K562 (cell line): ENCODE data around the gene FAAP100. TPM values are rescaled to one million over a fixed set of nuclear protein-coding genes. Genes with fewer than 3 reads are reported as not detected.

ENCODE experiments used
- ARID1B ChIP-seq: fragments of 450-650 bp; IDR thresholded peaks from 2 replicates; pipeline ENCODE4 v1.6.1; 2016; ENCODE audit warnings: antibody characterized with exemption, mild to moderate bottlenecking, inconsistent platforms
- CXXC5 ChIP-seq: fragments of 250-450 bp; sonication (Bioruptor Pico); IDR thresholded peaks from 2 replicates; pipeline ENCODE4 v1.8.0; 2022; ENCODE audit warnings: inconsistent platforms, mild to moderate bottlenecking, moderate library complexity
- MEF2D ChIP-seq: conservative IDR thresholded peaks from 2 replicates; pipeline ENCODE4 v1.6.1; 2016; ENCODE audit warnings: low read depth, missing genetic modification characterization, missing compliant biosample characterization
- PURB ChIP-seq: sonication (generic); formaldehyde crosslinking; IDR thresholded peaks from 2 replicates; pipeline ENCODE4 v1.9.0; 2021; ENCODE audit warnings: low read depth, mild to moderate bottlenecking, missing genetic modification reagents
- RBM14 ChIP-seq: fragments of 200-400 bp; formaldehyde crosslinking; IDR thresholded peaks from 2 replicates; pipeline ENCODE4 v1.6.1; 2018; ENCODE audit warnings: low read depth, mild to moderate bottlenecking, low read length, moderate library complexity, borderline replicate concordance; ENCODE audit not compliant: insufficient read depth
- SOX6 ChIP-seq: fragments of 450-650 bp; IDR thresholded peaks from 2 replicates; pipeline ENCODE4 v1.6.1; 2014; ENCODE audit warnings: mild to moderate bottlenecking
- STAT5B ChIP-seq: fragments of 250-450 bp; sonication (Bioruptor Pico); IDR thresholded peaks from 2 replicates; pipeline ENCODE4 v1.8.0; 2021; ENCODE audit warnings: mild to moderate bottlenecking, inconsistent platforms
- TAF7 ChIP-seq: fragments of 450-650 bp; IDR thresholded peaks from 2 replicates; pipeline ENCODE4 v1.6.1; 2016; ENCODE audit warnings: missing genetic modification characterization, missing compliant biosample characterization
- U2AF1 ChIP-seq: fragments of 200-400 bp; formaldehyde crosslinking; optimal IDR thresholded peaks from 2 replicates; pipeline ENCODE3; 2017; ENCODE audit warnings: mild to moderate bottlenecking, low read depth, low read length, moderate library complexity
- polyA plus RNA-seq, 8 experiments: library from polyadenylated mRNA; depleted of rRNA in 4 of 8; stranded (reverse) in 5 of 8; unstranded in 3 of 8; fragments of >200 nt; fragmentation: Nextera tagmentation in 2 of 8; fragmentation: Illumina TruSeq in 1 of 8; extraction: Ambion mirVana in 2 of 8; extraction: Trizol in 1 of 8; gene quantifications; 2 replicates each; pipeline versions ENCODE4 v1.2.1 to v1.2.3, GENCODE V29; 2011 to 2014; ENCODE audit warnings: inconsistent platforms in 1 of 8, missing spikeins in 1 of 8
- total RNA-seq, 7 experiments: library from RNA; depleted of rRNA in 6 of 7; stranded (reverse); fragments of >200 nt in 6 of 7; fragmentation: Illumina TruSeq in 2 of 7; extraction: Trizol in 2 of 7; gene quantifications; 2 replicates each; pipeline versions ENCODE4 v1.2.1 to v1.2.3, GENCODE V29; 2011 to 2021; ENCODE audit warnings: low replicate concordance in 1 of 7
- TF ChIP-seq, protein P1 (sequence below), 2 experiments: fragments of 450-650 bp; IDR thresholded peaks; 2 replicates each; pipeline ENCODE4 v1.6.1; 2018; ENCODE audit warnings: mild to moderate bottlenecking in 2 of 2, low read depth in 1 of 2; ENCODE audit not compliant: partially characterized antibody in 2 of 2
- TF ChIP-seq, protein P2 (sequence below): fragments of 200-800 bp; sonication (Bioruptor generic); IDR thresholded peaks from 2 replicates; pipeline ENCODE4 v1.6.1; 2017; ENCODE audit warnings: missing genetic modification characterization, missing compliant biosample characterization
- TF ChIP-seq, protein P3 (sequence below): fragments of 450-650 bp; IDR thresholded peaks from 2 replicates; pipeline ENCODE4 v1.6.1; 2014; ENCODE audit warnings: low read depth, mild to moderate bottlenecking, moderate library complexity, borderline replicate concordance
- TF ChIP-seq, protein P4 (sequence below): fragments of 450-650 bp; IDR thresholded peaks from 2 replicates; pipeline ENCODE4 v1.6.1; 2018; ENCODE audit not compliant: partially characterized antibody
- TF ChIP-seq, protein P5 (sequence below): sonication (generic); formaldehyde crosslinking; IDR thresholded peaks from 2 replicates; pipeline ENCODE4 v1.8.1; 2022; ENCODE audit warnings: missing genetic modification reagents

FAAP100 gene
- total and polyA plus RNA-seq, 9 of the 15 experiments (the other 6 are each of a cell fraction or from before 2014, with no cell fraction given): 0.31 to 51.2 (median 12.6) TPM

DNA sequence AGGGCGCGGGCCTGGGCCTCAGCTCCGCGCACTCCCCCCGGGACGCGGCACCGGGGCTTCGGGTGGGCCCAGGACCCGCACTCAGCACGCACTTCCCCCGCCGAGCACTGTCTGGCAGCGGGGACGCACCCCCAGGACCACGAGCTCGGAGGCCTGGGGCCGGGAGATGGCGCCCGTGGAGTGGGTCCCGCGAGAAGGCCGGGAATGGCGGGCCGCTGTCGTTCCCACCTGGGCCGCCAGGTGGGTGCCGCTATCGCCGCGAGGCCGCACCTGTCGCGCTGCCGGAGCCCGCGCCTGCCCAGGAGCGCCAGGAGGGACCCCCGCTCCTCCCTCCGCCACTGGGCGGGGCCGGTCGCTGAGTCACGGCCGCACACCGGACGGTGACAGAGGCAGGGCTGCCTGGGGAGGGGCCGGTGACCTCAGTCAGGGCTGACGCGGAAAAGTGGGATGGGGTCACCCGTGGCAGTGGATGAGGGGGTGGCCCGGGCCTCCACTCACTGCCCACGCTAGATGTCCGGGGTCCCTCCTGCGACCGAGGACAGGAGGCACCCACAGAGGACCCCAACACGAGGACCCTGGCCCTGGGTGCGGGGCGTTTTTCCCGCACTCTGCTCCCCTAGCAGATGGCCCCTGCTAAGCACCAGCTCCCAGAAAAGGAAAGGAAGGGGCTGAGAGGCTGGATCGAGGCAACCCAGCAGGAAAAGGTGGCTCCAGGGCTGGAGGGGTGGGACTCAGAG lies 32.7 kb downstream of the FAAP100 start (continued):
- TF ChIP-seq, protein P1, sequence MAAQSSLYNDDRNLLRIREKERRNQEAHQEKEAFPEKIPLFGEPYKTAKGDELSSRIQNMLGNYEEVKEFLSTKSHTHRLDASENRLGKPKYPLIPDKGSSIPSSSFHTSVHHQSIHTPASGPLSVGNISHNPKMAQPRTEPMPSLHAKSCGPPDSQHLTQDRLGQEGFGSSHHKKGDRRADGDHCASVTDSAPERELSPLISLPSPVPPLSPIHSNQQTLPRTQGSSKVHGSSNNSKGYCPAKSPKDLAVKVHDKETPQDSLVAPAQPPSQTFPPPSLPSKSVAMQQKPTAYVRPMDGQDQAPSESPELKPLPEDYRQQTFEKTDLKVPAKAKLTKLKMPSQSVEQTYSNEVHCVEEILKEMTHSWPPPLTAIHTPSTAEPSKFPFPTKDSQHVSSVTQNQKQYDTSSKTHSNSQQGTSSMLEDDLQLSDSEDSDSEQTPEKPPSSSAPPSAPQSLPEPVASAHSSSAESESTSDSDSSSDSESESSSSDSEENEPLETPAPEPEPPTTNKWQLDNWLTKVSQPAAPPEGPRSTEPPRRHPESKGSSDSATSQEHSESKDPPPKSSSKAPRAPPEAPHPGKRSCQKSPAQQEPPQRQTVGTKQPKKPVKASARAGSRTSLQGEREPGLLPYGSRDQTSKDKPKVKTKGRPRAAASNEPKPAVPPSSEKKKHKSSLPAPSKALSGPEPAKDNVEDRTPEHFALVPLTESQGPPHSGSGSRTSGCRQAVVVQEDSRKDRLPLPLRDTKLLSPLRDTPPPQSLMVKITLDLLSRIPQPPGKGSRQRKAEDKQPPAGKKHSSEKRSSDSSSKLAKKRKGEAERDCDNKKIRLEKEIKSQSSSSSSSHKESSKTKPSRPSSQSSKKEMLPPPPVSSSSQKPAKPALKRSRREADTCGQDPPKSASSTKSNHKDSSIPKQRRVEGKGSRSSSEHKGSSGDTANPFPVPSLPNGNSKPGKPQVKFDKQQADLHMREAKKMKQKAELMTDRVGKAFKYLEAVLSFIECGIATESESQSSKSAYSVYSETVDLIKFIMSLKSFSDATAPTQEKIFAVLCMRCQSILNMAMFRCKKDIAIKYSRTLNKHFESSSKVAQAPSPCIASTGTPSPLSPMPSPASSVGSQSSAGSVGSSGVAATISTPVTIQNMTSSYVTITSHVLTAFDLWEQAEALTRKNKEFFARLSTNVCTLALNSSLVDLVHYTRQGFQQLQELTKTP (IDR thresholded peaks at IDR 0.05; ENCODE audit: low read depth in 1 of 2, partially characterized antibody in 2 of 2): no peak
- no peak for TF ChIP-seq STAT5B
- TF ChIP-seq, protein P2, sequence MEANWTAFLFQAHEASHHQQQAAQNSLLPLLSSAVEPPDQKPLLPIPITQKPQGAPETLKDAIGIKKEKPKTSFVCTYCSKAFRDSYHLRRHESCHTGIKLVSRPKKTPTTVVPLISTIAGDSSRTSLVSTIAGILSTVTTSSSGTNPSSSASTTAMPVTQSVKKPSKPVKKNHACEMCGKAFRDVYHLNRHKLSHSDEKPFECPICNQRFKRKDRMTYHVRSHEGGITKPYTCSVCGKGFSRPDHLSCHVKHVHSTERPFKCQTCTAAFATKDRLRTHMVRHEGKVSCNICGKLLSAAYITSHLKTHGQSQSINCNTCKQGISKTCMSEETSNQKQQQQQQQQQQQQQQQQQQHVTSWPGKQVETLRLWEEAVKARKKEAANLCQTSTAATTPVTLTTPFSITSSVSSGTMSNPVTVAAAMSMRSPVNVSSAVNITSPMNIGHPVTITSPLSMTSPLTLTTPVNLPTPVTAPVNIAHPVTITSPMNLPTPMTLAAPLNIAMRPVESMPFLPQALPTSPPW: peak; percentile 60
- 0 out of 2 replicates have a peak, but pooled peaks have one; percentile 42 for TF ChIP-seq RBM14
- TF ChIP-seq SOX6: 0 out of 2 replicates have a peak, but pooled peaks have one; percentile 19
- TF ChIP-seq CXXC5 (CRISPR knock-in tag): peak; percentile 70
- peak; percentile 91 for TF ChIP-seq U2AF1
- TF ChIP-seq MEF2D (tag): no peak
- TF ChIP-seq PURB (CRISPR knock-in tag): no peak
- TF ChIP-seq, protein P3, sequence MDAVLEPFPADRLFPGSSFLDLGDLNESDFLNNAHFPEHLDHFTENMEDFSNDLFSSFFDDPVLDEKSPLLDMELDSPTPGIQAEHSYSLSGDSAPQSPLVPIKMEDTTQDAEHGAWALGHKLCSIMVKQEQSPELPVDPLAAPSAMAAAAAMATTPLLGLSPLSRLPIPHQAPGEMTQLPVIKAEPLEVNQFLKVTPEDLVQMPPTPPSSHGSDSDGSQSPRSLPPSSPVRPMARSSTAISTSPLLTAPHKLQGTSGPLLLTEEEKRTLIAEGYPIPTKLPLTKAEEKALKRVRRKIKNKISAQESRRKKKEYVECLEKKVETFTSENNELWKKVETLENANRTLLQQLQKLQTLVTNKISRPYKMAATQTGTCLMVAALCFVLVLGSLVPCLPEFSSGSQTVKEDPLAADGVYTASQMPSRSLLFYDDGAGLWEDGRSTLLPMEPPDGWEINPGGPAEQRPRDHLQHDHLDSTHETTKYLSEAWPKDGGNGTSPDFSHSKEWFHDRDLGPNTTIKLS: no peak
- TF ChIP-seq ARID1B: peak; percentile 62
- TF ChIP-seq, protein P4, sequence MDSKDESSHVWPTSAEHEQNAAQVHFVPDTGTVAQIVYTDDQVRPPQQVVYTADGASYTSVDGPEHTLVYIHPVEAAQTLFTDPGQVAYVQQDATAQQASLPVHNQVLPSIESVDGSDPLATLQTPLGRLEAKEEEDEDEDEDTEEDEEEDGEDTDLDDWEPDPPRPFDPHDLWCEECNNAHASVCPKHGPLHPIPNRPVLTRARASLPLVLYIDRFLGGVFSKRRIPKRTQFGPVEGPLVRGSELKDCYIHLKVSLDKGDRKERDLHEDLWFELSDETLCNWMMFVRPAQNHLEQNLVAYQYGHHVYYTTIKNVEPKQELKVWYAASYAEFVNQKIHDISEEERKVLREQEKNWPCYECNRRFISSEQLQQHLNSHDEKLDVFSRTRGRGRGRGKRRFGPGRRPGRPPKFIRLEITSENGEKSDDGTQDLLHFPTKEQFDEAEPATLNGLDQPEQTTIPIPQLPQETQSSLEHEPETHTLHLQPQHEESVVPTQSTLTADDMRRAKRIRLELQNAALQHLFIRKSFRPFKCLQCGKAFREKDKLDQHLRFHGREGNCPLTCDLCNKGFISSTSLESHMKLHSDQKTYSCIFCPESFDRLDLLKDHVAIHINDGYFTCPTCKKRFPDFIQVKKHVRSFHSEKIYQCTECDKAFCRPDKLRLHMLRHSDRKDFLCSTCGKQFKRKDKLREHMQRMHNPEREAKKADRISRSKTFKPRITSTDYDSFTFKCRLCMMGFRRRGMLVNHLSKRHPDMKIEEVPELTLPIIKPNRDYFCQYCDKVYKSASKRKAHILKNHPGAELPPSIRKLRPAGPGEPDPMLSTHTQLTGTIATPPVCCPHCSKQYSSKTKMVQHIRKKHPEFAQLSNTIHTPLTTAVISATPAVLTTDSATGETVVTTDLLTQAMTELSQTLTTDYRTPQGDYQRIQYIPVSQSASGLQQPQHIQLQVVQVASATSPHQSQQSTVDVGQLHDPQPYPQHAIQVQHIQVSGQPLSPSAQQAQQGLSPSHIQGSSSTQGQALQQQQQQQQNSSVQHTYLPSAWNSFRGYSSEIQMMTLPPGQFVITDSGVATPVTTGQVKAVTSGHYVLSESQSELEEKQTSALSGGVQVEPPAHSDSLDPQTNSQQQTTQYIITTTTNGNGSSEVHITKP: no peak
- no peak for TF ChIP-seq TAF7 (tag)
- TF ChIP-seq, protein P5, sequence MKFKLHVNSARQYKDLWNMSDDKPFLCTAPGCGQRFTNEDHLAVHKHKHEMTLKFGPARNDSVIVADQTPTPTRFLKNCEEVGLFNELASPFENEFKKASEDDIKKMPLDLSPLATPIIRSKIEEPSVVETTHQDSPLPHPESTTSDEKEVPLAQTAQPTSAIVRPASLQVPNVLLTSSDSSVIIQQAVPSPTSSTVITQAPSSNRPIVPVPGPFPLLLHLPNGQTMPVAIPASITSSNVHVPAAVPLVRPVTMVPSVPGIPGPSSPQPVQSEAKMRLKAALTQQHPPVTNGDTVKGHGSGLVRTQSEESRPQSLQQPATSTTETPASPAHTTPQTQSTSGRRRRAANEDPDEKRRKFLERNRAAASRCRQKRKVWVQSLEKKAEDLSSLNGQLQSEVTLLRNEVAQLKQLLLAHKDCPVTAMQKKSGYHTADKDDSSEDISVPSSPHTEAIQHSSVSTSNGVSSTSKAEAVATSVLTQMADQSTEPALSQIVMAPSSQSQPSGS: no peak
